T-helper 2 cell (primary cell): ENCODE data around the gene EPHA2.
"Not testable (repeated sequence)": the region's sequence is repeated elsewhere in the genome, so short reads cannot be mapped to it uniquely, and the experiment has no call there.

ENCODE experiments used
- DNase-seq, 5 experiments: peaks; one replicate each; pipeline versions ENCODE4 v3.0.0 to v3.0.0-alpha.2; 2012 to 2022

EPHA2 gene

DNA sequence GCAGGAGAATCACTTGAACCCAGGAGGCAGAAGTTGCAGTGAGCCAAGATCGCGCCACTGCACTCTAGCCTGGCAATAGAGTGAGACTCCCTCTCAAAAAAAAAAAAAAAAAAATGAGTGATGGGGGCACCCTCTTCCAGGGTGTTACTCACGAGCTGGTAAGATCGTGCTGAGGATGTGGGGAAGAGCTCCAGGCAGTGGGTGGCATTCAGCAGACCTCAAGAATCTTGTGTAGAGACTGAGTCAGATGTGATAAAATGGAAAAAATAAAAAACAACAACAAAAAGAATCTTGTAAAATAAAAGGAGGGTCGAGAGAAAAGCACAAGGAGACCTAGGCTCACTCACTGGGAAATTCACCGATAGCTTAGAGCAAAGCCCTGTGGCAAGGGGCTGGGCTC, 38.5 kb downstream of the EPHA2 start:
- no peak for DNase-seq

- DNase-seq = no peak
Measured at GRCh38 chr1:16116625-16117024, 39.2 kb downstream of the EPHA2 start.

GRCh38 chr1:16116002-16116401, 39.9 kb downstream of the EPHA2 start:
- DNase-seq = no peak

- no peak for DNase-seq
Measured at GRCh38 chr1:16115468-16115983, 40.3 kb downstream of the EPHA2 start.

- no peak for DNase-seq
Measured at GRCh38 chr1:16114527-16115467, 41.1 kb downstream of the EPHA2 start.

GRCh38 chr1:16112596-16113555, 43.0 kb downstream of the EPHA2 start:
- no peak for DNase-seq

DNA sequence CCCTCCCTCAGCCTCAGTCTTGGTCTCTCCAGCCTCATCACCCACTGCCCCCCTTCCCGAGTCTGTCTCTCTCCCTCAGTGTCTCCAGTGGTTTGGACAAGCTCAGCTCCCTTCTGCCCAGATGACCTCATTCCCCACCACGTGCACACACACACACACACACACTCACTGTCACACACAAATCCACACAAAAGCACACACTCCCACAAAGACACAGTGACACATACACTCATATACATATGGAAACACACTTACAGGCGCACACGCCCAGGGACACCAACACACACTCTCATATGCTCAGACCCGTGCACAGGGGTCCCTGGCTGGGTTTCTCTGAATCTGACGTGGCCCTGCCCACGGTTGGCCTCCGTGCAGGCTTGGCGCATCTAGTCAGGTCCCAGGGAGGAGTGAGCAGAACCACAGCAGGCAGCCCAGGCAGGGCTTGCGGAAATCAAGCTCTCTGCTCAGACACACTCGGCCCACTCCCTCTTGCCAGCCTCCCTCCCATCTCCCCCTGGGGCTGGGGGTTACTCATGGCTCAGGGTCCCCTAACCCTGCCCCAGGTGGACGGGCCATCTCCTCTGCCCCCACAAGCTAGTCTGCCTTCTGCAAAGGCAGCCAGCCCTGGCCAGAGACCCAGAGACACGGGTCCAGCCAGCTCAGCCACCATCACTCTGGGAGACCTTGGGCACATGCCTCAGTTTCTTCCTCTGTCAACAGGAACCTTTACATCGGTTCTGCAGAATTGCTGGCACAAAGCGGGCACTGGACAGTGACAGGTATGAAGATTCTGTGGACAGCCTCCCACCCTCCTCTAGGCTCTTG, 43.9 kb downstream of the EPHA2 start:
- no peak for DNase-seq

- no peak for DNase-seq
Measured at GRCh38 chr1:16110884-16111283, 45.0 kb downstream of the EPHA2 start.

DNA sequence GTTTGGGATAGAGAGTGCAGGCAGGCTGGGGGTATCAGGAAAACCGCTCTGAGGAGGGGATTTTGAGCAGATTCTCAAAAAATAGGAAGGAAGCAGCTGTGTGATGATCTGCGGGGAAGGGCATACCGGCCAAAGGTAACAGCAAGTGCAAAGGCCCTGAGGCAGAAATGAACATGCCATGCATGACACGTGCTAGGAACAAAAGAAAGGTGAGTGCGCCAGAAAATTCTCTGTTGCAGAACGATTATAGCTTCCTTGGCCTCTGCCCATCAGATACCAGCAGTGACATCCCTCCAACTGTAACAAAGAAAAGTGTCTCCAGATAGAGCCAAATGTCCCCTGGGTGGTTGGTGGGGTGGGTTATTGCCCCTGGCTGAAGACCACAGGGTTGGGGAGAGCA, 45.4 kb downstream of the EPHA2 start:
- DNase-seq = no peak

DNA sequence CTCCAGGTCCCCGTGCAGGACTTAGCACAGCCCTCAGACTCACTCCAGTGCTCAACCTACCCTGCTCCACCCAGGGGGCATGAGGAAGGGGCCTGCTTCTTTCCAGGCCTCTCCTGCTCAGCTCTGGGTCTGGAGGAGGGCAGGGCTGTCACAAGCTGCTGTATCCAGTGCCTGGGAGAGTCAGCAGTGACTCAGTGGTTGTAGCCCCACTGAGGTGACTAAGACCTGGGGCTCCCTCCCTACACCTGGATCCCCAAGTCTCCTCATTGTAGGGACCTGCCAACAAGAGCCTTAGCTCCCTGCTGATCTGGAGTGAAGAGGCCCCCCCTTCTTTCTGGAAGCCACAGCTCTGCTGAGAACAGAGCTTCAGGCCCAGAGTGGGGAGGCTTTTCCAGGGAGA, 46.3 kb downstream of the EPHA2 start:
- DNase-seq = no peak

DNA sequence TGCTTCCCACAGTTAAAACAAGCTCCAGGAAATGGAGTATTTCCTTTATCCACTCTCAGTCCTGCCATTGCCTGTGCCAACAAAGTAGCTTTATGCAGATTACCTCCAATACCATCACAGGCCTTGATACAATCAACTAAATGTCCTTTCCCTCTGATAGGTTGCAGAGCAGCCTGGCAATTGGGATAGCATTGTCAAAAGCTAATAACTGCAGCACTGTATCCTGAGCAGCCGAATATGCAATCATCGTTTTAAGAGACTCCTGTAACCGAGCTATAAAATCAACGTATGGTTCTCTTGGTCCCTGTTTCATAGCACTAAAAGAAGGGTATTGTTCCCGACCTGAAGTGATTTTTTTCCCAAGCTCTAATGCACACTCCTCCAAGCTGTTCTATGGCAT, 48.8 kb downstream of the EPHA2 start:
- DNase-seq = not testable (repeated sequence)

DNA sequence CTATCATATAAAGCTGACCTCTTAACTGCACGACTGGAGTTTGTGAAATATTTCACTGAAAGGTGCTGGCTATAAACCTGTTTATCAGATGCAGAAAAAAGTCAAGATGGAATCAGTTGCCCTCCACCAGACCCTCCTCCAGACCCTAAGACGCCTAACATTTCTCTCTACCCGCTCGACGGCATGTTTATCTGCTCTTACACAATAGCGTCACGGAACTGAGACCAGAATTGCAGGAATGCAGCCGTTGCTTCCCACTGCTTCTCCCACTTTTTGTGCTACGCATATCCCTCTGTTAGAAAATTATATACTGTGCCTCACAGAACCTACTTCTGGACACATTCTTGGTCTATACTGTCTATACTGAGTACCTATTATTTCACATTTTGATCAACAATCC, 54.2 kb downstream of the EPHA2 start:
- DNase-seq = no peak

DNA sequence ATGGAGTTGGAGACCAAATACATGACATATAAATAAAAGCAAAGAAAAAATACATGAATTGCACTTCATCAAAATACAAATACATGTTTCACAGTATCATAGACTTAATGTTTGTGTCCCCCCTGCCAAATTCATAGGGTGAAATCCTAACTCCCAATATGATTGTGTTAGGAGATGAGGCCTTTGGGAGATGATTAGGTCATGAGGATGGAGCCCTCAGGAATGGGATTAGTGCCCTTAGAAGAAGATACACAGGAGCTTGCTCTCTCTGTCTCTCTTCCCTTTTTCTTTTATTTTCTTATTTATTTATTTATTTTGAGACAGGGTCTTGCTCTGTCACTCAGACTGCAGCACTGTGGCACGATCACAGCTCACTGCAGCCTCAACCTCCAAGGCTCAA, 56.5 kb downstream of the EPHA2 start:
- DNase-seq = no peak

- no peak for DNase-seq
Measured at GRCh38 chr1:16095447-16095846, 60.4 kb downstream of the EPHA2 start.

DNA sequence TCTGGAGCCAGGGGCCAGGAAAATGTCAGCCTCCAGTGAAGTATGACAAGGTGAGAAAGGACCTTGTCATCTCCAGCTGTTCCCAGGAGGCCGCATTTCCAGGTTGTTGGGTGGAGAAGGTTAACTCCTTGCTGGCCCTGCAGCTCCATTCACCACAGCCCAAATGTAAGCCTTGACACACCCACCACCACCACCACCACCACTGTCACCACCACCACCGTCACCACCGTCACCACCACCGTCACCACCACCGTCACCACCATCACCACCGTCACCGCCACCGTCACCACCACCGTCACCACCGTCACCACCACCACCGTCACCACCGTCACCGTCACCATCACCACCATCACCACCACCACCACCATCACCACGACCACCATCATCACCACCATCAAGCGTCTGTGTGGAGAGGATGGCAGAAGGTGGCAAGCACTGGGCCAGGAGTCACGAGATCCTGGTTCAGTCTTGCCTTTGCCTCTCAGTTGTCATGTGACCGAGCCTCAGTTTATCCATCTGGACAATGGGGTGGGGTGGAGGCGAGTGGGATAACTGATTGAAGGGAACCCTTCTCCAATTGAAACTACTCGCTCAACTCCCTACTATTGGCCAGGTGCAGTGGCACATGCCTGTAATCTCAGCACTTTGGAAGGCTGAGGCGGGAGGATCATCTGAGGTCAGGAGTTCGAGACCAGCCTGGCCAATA, 61.3 kb downstream of the EPHA2 start:
- DNase-seq = no peak

GRCh38 chr1:16093611-16094010, 62.3 kb downstream of the EPHA2 start:
- DNase-seq = no peak

DNA sequence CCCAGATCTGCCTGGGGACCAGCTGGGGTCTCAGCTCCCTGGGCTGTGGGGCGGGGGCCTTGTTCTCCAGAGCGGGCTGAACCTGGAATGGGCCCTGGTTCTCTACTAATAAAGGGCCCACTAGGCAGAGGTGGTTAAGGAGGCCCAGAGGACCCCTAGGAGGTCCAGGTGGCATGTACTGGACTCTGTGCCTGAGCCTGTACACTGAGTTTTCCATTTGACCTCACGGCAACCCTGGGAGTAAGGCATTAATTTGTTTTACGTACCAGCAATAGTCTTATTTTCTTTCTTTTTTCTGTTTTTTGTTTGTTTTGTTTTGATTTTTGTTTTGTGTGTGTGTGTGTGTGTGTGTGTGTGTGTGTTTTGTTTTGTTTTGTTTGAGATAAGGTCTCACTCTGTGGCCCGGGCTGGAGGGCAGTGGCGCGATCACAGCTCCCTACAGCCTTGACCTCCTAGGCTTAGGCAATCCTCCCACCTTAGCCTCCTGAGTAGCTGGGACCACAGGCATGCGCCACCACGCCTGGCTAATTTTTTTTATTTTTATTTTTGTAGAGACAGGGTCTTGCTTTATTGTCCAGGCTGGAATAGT, 62.9 kb downstream of the EPHA2 start:
- no peak for DNase-seq

- no peak for DNase-seq
Measured at GRCh38 chr1:16092097-16092922, 63.6 kb downstream of the EPHA2 start.

DNA sequence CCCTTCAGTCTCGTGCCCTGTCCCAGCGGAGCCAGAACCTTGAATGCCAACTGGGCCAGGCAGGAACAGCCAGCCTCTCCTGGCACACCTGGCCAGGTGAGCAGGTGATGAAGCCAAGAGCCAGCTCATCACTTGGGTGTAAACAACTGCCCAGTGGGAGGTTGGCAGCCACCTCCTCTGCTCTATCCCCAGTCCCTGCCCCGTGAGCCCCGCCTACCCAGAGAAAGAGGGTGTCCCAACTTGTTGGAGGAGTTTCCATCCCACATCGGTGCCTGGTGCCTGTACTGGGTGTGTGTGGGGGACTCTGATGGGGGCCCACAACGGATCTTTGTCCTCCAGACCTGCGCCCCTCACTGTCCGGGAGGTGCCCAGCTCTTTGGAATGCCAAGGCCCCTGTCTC, 64.6 kb downstream of the EPHA2 start:
- no peak for DNase-seq

DNA sequence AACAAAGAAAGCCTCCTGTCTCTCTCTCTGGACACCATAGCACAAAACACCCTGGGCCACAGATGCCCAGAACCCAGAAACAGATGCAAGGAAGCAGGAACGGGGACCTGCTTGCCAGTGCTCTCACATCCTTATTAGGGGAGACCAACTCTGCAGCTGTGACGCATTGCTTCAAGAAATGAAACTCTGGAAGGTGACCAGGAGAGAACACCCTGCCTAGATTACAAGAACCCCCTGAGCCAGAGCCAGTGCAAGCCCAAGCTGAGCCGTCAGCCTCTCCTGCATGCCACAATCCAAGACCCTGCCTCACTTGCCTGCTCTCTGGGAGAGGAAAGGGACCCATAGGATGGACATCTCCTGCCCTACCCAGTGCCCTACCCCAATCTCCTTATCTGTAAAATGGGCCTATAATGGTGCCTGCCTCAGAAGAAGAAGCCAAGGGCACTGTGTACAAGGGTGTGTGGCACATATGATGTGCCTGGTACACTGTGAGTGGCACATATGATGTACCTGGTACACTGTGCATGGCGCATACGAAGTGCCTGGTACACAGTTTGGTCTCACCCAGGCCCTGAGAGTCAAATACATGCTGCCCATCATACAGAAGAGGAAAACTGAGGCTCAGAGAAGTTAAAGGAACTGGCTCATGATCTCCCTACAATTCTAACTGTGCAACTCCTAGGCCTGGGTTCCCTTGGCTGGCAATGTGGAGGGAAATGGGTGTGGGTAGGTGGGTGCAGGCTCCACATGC, 65.6 kb downstream of the EPHA2 start:
- no peak for DNase-seq
